Activated T-helper 17 cell treated with anti-CD3 and anti-CD28 coated beads, Interleukin-2, amount 50 U/mL, for 72 hours (primary cell): ENCODE data around the gene MACROD1. TPM values are rescaled to one million over a fixed set of nuclear protein-coding genes. Genes with fewer than 3 reads are reported as not detected.
A peak's percentile ranks its signal among the peaks of the same experiment; 100 is the strongest.

Experiments
- ATAC-seq: fragments of 150-1000 bp; cut with Tn5 transposase; replicated peaks from 2 replicates; pipeline ENCODE4 v1.10.0; 2021; ENCODE audit warnings: mild to moderate bottlenecking, moderate library complexity
- H3K27ac Mint-ChIP-seq: one replicate; pipeline ENCODE4 v1.8.0; 2022; ENCODE audit warnings: mixed read lengths
- H3K27me3 Mint-ChIP-seq: one replicate; pipeline ENCODE4 v1.8.0; 2022; ENCODE audit warnings: mixed read lengths
- H3K36me3 Mint-ChIP-seq: one replicate; pipeline ENCODE4 v1.8.0; 2022; ENCODE audit warnings: low read depth, mild to moderate bottlenecking, mixed read lengths
- H3K4me1 Mint-ChIP-seq: one replicate; pipeline ENCODE4 v1.8.0; 2022; ENCODE audit warnings: mixed read lengths
- H3K4me3 Mint-ChIP-seq: one replicate; pipeline ENCODE4 v1.8.0; 2022; ENCODE audit warnings: mild to moderate bottlenecking, mixed read lengths
- H3K9me3 Mint-ChIP-seq: one replicate; pipeline ENCODE4 v1.8.0; 2022; ENCODE audit warnings: mixed read lengths
- total RNA-seq, 2 donors: library from RNA; stranded (reverse); gene quantifications; one replicate each; pipeline ENCODE4 v1.2.3, GENCODE V29; 2022

Gene MACROD1
- total RNA-seq, 2 donors from 2014 or later = 5.4 to 9.6 TPM

DNA sequence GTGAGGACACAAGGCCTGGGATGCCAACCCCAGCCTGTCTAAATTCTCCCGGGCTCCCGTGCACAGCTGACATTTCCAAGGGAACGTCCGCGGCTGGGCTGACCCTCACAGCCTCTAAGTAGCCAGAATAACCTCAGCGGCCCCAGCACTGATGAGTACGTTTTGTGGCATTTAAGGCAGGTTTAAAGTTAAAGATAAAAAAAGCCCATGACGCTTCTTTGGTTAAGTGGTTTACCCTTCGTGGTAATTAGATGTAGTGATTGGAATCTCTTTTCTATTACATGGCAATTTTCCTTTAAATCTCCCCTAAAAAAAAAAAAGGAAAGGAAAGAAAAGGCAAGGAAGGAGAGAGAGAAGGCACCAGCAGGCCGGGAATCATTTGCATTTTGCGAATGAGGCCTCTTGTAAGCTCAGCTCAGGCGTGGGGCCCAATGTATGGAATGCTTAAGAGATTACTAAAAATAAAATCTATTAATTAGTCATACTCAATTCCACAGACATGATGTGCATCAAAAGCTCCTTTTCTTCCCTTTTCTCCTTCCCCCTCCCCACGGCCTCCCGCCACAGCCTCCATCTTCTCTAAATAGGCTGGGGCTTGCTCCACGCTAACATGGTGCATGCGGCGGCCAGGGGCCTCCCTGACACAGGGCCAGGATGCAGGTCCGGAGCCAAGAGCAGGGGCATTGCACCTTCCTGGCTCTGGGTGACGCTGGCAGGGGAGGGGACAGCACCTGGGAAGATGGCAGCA is 44.1 kb downstream of the MACROD1 start:
- H3K9me3 Mint-ChIP-seq = no peaks in the 10 kb centered on the region
- no peaks in the 10 kb centered on the region for H3K4me1 Mint-ChIP-seq
- peak overlapping the region; percentile 22 for H3K27ac Mint-ChIP-seq
- H3K4me3 Mint-ChIP-seq = no peak overlapping the region
- no peaks in the 10 kb centered on the region for H3K36me3 Mint-ChIP-seq
- H3K27me3 Mint-ChIP-seq = no peaks in the 10 kb centered on the region
- ATAC-seq = no peak

DNA sequence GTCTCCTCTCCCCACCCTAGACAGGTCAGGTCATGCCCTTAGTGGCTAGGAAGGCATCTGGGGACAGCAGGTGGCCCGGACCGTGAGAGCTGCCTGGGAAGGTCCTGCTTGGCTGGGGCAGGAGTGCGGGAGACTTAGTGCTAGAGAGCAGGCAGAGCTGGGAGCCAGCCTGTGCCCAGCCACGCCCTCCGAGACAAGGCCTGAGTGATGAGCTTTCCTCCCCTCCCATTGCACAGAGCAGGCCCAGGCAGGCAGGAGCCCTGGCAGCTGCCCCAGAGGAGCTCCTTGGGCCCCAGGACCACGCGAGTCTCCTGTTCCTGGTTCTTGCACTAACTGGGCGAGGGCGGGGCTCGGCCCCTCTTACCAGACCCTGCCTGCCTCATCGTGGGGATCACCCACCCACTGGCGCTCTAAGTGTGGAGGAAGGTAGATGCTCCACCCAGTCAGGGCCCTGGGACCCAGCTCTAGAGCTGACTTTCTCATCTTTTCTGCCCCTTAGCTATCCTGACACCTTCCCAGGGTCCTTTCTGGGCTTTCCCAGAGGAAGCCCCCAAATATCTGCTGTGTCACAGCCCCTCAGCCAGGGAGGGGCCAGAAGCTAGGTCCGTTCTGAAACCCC is 44.9 kb downstream of the MACROD1 start:
- ATAC-seq = no peak

DNA sequence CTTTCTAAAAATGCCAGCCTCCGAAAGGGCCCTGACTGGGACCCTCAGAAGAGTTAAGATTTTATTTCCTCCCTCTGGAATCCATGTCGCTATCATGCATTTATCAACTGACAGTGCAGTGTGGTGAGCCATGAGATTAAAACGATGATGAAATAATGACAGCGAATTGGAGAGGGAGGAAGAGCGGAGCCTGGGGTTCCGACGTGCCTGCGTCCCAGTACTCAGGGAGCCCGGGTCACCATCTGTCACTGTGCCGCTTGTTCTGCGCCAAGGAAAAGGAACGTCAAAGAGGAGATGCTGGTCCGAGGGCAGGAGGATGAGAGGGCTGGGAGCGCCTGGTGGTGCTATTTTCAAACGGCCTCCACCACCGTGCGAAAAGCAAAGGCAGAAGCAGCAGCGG is 46.2 kb downstream of the MACROD1 start:
- no peak overlapping the region for H3K27ac Mint-ChIP-seq
- H3K4me1 Mint-ChIP-seq = no peaks in the 10 kb centered on the region
- no peak for ATAC-seq

More for the DNA sequence above, 44.9 kb downstream of the MACROD1 start:
- H3K27me3 Mint-ChIP-seq = no peaks in the 10 kb centered on the region
- H3K4me1 Mint-ChIP-seq = no peaks in the 10 kb centered on the region
- no peak overlapping the region for H3K4me3 Mint-ChIP-seq
- H3K9me3 Mint-ChIP-seq = no peaks in the 10 kb centered on the region
- H3K36me3 Mint-ChIP-seq = no peaks in the 10 kb centered on the region
- H3K27ac Mint-ChIP-seq = peak overlapping the region; percentile 22

DNA sequence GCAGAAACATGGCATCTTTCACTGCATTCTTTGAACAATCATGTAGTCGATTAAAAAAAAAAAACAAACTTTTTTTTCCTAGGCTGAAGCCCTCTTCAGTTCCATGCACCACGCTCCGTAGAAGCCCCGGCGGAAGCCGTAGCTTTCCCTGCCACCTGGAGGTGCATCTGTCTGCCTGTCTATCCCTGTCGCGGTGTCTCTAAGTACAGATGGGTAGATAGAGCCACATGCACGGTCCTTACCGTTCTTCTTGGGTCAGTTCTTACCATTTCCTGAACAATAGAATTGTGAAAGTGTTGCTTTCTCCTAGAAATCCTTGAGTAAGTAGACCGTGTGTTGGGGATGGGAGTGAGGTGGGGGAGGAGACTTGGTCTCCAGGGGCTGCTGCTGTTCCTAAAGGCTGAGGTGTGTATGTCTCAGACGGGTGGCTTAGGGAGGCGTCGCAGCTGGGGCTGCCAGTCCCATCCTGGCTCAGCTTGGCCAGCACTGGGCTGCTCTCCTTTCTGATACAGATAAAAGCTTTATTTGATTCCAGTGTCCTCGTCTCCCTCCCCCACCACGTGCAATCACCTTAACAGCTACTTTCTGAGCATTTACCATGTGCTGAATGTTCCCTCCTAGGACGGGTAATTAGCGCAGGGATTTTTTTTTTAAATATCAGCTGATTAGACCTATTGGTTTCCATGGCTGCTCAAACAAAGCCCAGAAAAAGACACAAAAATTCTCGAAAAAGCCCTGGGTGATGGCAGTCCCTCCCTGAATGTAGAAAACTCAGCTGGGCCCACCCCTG is 46.8 kb downstream of the MACROD1 start:
- Mint-ChIP-seq H3K4me3 (no peak overlapping the region), H3K9me3 (no peaks in the 10 kb centered on the region), H3K27me3 (no peaks in the 10 kb centered on the region), H3K27ac (no peak overlapping the region), H3K4me1 (no peaks in the 10 kb centered on the region), H3K36me3 (no peaks in the 10 kb centered on the region)
- no peak for ATAC-seq

More for the DNA sequence above, 46.2 kb downstream of the MACROD1 start:
- Mint-ChIP-seq H3K4me3 (no peak overlapping the region), H3K36me3 (no peaks in the 10 kb centered on the region), H3K27me3 (no peaks in the 10 kb centered on the region), H3K9me3 (no peaks in the 10 kb centered on the region)

DNA sequence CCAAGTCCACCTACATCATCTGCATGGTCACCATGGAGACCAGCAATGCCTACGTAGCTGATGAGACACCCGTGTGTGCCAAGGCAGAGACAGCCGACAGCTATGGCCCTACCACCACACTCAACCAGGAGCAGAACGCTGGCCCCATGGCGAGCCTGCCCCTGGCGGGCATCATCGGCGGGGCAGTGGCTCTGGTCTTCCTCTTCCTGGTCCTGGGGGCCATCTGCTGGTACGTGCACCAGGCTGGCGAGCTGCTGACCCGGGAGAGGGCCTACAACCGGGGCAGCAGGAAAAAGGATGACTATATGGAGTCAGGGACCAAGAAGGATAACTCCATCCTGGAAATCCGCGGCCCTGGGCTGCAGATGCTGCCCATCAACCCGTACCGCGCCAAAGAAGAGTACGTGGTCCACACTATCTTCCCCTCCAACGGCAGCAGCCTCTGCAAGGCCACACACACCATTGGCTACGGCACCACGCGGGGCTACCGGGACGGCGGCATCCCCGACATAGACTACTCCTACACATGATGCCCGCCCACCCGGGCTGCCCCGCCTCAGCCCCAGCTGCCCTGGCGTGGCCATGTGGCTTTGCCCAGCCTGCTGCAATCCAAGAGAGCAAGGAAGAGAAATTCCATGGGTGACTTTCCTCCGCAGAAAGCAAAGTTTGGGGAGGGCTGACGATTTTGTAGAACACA is 48.0 kb downstream of the MACROD1 start:
- H3K4me3 Mint-ChIP-seq = no peak overlapping the region
- no peaks in the 10 kb centered on the region for H3K9me3 Mint-ChIP-seq
- no peak overlapping the region for H3K27ac Mint-ChIP-seq
- H3K36me3 Mint-ChIP-seq = no peaks in the 10 kb centered on the region
- H3K27me3 Mint-ChIP-seq = no peaks in the 10 kb centered on the region
- no peak for ATAC-seq
- no peaks in the 10 kb centered on the region for H3K4me1 Mint-ChIP-seq

DNA sequence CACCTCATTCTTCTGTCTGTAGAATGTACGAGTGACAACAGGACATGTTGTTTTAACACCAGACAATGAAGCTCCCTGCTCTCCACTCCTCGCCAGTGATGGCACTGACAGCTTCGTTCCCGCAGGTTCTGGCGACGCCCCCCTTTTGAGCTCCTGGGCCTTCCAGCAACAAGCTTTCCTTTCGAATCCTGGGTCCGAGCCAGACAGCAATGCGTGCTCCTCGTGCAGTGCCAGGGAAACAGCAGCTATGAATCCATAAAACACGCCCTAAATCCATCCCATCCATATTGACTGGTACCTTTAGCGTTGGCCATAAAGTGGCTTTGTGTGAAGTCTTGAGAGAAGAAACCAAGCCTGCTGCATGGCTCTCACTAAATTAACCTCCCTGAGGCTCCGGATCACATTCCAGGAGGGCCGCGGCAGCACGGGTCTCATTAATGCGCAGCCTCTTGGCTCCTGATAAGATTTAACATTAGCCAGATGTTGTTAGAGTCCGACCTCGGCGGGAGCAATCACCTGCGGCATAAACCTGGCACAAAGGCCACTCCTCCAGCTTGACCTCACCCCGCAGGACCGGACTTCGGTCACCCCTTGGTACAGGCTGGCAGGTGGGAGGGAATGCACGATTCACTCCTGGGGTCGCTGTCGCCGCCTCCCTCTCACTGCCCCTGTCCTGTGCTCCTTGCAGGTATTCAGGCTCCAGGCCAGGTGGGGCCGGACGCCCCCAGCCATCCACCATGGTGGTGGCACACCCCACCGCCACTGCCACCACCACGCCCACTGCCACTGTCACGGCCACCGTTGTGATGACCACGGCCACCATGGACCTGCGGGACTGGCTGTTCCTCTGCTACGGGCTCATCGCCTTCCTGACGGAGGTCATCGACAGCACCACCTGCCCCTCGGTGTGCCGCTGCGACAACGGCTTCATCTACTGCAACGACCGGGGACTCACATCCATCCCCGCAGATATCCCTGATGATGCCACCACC is 50.1 kb downstream of the MACROD1 start:
- H3K4me1 Mint-ChIP-seq = no peaks in the 10 kb centered on the region

DNA sequence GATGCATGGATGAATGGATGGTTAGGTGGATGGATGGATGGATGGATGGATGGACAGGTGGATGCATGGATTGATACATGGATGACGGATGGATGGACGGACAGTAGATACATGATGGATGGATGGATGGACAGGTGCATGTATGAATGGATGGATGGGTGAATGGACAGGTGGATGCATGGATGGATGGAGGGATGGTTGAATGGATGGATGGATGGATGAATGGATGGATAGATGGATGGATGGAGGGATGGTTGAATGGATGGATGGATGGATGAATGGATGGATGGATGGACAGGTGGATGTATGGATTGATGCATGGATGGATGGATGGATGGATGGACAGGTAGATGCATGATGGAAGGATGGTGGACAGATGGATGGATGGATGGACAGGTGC is 51.7 kb downstream of the MACROD1 start:
- Mint-ChIP-seq H3K27me3 (no peaks in the 10 kb centered on the region), H3K27ac (no peak overlapping the region), H3K36me3 (no peaks in the 10 kb centered on the region), H3K9me3 (no peaks in the 10 kb centered on the region), H3K4me1 (no peaks in the 10 kb centered on the region), H3K4me3 (no peak overlapping the region)
- no peak for ATAC-seq

More for the DNA sequence above, 50.1 kb downstream of the MACROD1 start:
- no peak overlapping the region for H3K27ac Mint-ChIP-seq
- H3K9me3 Mint-ChIP-seq = no peaks in the 10 kb centered on the region
- ATAC-seq = no peak
- no peaks in the 10 kb centered on the region for H3K36me3 Mint-ChIP-seq
- H3K4me3 Mint-ChIP-seq = no peak overlapping the region
- H3K27me3 Mint-ChIP-seq = no peaks in the 10 kb centered on the region

DNA sequence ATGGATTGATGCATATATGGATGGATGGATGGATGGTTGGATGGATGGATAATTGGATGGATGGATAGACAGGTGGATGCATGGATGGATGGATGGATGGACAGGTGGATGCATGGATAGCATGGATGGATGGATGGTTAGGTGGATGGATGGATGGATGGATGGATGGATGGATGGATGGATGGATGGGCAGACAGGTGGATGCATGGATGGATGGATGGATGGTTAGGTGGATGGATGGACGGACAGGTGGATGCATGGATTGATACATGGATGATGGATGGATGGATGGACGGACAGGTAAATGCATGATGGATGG is 52.5 kb downstream of the MACROD1 start:
- Mint-ChIP-seq H3K4me3 (no peak overlapping the region), H3K27ac (no peak overlapping the region), H3K36me3 (no peaks in the 10 kb centered on the region), H3K4me1 (no peaks in the 10 kb centered on the region), H3K9me3 (no peaks in the 10 kb centered on the region), H3K27me3 (no peaks in the 10 kb centered on the region)
- ATAC-seq = no peak

DNA sequence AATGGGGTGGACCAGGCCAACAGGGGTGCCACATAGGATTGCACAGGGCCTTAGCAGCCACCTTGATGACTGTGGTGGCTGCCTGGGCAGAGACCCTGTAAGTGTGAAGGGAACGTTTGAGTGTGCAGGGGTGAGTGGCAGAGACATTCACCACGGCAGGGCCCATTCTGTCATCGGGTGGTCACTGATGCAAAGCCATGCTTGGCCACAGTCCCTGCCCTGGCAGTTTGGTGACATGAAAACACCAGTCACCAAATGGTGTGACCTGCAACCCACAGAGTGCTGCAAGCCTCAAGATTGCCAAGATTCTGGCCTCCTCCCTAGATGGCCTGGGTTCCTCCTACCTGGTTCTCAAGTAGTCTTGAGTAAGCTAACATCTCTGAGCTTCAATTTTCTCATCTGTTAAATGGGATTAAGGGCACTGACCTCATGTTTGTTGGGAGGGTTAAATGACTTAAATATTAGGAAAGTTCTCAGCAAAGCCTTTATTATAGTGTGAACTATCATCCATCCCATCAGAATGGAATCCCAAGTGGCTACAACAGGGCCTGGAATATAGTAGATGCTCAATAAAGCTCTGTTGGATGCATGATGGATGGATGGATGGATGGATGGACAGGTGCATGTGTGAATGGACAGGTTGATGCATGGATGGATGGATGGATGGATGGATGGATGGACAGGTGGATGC is 53.0 kb downstream of the MACROD1 start:
- no peak for ATAC-seq
- Mint-ChIP-seq H3K36me3 (no peaks in the 10 kb centered on the region), H3K4me3 (no peak overlapping the region), H3K9me3 (no peaks in the 10 kb centered on the region), H3K27me3 (no peaks in the 10 kb centered on the region), H3K4me1 (no peaks in the 10 kb centered on the region), H3K27ac (no peak overlapping the region)

DNA sequence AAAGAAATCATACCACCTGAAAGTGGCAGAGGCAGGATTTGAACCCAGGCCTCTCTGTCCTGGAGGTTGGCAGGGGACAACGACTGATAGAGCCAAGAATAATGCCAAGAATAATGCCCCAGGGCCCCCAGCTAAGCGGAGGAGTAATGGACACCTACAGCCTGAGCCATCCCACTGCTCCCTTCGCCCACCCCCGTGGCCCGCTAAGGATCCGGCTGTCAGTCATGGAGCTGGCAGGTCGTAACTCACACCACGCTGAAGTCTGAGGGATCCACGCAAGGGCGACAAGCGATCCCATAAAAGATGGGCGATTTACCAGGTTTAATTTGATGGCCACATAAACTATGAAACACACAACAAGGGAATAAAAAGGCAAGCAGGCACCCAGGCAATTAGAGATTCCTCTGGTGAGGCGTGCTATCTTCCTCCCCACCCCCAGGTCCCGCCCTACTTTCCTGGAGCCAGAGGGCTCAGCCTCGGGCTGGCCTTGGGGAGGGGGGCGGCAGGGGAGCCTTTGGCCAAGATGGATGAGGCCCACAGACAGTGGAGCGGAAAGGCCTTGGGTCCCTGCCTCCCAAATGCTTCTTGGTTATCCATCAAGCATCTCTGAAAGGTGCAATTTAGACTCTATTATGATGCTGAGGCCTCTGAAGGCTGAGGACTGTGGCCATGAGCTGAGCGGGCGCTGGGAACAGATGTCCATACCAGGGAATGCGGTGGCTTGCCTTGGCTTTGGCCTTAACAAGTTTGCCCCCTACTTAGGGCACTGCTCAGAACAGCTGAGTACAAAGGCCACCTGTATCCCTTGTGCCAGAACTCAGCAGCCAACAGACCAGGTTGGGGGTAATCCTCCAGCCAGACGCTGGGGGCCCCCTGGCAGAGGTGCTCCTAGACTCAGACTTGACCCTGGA is 55.2 kb downstream of the MACROD1 start:
- no peak overlapping the region for H3K4me3 Mint-ChIP-seq
- H3K9me3 Mint-ChIP-seq = no peaks in the 10 kb centered on the region
- no peaks in the 10 kb centered on the region for H3K27me3 Mint-ChIP-seq
- ATAC-seq = no peak
- H3K4me1 Mint-ChIP-seq = no peaks in the 10 kb centered on the region
- no peak overlapping the region for H3K27ac Mint-ChIP-seq
- no peaks in the 10 kb centered on the region for H3K36me3 Mint-ChIP-seq

DNA sequence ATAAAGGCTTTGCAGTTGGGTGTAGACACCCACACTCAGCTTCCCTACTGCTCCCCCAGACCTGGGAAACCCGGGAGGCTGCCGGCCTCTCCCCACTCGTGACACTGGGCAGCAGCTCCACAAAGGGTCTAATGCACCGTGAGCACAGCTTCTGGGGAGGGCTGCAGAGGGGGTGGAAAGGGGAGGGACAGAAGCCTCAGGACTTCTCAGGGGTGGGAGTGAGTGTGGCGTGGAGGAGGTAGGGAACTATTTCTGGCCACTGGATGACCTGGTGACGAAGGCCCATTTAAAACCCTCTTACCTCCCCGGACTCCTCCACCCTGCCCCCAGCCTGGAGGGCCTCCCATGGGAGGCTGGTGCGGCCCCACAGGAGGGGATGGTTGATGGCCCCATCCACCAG is 56.6 kb downstream of the MACROD1 start:
- Mint-ChIP-seq H3K36me3 (no peaks in the 10 kb centered on the region), H3K27me3 (no peaks in the 10 kb centered on the region), H3K4me1 (no peaks in the 10 kb centered on the region), H3K27ac (no peak overlapping the region), H3K9me3 (no peaks in the 10 kb centered on the region), H3K4me3 (no peak overlapping the region)
- no peak for ATAC-seq

DNA sequence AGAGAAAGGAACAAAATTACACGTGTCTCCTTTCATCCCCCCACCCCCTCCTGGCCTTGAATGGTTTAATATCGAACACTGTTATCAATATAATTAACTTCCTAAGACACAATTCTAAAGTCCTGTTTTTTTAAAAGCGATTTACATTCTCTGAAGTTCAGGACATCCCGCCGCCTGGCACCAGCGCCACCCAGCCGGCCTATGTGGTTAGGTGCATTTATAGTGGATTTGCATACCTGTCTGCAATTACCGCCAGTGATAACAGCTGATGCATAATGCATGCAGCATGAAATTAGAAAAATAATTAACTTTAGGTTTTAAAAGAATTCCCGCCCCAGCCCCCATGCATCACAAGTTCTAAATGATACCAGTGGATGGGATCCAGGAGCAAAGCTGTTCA is 58.6 kb downstream of the MACROD1 start:
- Mint-ChIP-seq H3K27ac (no peak overlapping the region), H3K36me3 (no peaks in the 10 kb centered on the region), H3K9me3 (no peaks in the 10 kb centered on the region), H3K4me3 (no peak overlapping the region), H3K4me1 (no peaks in the 10 kb centered on the region), H3K27me3 (no peaks in the 10 kb centered on the region)
- no peak for ATAC-seq
